Measurements from ENCODE around the gene JAGN1.
"Not testable (repeated sequence)": the region's sequence is repeated elsewhere in the genome, so short reads cannot be mapped to it uniquely, and the experiment has no call there.

DNA sequence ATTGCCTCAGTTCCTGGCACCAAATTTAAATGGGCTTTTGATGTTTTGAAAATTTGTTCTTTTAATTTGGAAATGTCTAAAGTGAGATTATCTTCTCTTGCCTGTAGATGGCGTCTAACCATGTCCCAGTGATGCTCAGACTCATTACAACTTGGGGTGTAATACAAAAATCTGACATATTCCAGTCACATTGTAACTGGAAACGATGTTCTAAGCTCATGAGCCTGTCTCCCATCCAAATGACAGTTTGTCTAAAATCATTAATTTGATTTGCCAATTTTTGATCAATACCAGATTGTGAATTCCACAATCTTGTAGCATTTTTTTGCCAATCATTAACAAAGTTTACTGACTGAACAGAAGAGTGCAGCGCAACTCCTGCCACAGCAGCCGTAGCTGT lies 41.5 kb upstream of the JAGN1 start:
- peak; percentile 44 for TF ChIP-seq CTCF (IDR thresholded peaks at IDR 0.05; ENCODE audit: low read depth, low read length)
- not testable (repeated sequence) for TF ChIP-seq EZH2phosphoT487 (IDR thresholded peaks at IDR 0.05; ENCODE audit: low read depth)
